M059J (cell line): ENCODE measurements around the gene PMCH. TPM values are rescaled to one million over a fixed set of nuclear protein-coding genes. Genes with fewer than 3 reads are reported as not detected.
"Not testable (repeated sequence)": the region's sequence is repeated elsewhere in the genome, so short reads cannot be mapped to it uniquely, and the experiment has no call there.

ENCODE experiments used
- DNase-seq: peaks from one replicate; pipeline ENCODE4 v3.0.0-alpha.2; 2012; ENCODE audit warnings: low read depth
- total RNA-seq: library from RNA; depleted of rRNA; stranded (reverse); fragments of >200 nt; shearing (Covaris generic); gene quantifications from 2 replicates; pipeline ENCODE4 v1.2.3, GENCODE V29; 2014; rRNA removed

PMCH gene, protein sequence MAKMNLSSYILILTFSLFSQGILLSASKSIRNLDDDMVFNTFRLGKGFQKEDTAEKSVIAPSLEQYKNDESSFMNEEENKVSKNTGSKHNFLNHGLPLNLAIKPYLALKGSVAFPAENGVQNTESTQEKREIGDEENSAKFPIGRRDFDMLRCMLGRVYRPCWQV
- not detected in 2 replicates for total RNA-seq

- DNase-seq = peak; percentile 69
Measured at GRCh38 chr12:102197789-102198188, at the start of gene PMCH. PMCH (minus strand) TSS chr12:102197833; CDS start chr12:102197770, 63 bp downstream.

GRCh38 chr12:102240859-102241258, 43.2 kb upstream of the PMCH start:
- not testable (repeated sequence) for DNase-seq

DNA sequence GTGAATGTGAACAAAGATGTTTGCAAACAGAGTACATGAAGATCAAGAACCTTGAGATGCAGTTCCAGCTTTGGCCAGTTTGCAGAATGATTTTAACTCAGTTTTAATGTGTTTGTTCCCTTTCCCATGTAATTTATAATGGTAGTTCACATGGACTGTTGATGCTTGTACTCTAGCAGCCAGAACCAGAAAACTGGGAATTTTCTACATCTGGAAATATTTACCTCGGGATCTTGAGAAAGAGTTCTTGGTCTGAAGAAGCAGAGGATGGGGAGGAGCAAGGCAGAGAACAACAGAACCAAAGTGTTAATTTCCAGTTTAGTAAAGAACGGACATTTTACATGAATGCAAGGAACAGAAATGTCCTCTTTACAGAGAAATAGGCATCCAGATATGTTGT, 37.0 kb upstream of the PMCH start:
- DNase-seq = no peak

DNA sequence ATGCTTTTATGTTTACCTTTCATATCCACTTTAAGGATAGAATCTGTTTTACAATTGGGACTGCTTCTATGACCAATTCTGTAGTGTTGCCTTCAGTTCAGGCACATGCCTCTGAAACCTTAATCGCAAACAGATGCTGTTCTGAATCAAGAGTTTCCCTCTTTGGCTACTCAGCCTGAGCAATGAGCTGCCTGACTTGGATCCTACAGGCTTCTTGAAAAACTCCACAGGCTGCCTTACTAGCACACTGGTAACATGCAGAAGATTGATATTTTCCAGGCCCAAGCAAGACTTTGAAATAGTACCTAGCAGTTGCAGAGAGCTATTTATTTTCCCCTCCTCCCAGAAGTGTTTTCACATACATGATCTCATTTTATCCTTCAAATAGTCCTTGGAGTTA, 34.8 kb upstream of the PMCH start:
- DNase-seq = no peak

DNA sequence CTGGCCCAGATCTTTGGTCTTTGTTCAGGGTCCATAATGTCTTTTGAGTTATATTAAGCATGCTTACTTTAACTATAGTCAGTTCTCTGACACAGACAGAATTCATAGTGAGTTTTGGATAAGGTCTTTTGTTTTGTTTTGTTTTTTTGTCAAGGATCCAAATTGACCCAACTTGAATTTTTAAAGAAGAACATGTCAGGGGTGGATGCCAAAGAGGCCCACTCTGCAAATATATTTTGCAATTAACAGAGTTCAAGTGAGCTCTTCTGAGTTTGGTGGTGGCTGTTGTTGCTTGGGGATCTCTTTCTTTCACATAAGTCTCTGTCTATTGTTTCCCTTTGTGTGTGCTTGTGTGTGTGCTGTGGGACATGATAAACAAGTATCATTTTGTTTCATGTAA, 34.4 kb upstream of the PMCH start:
- DNase-seq = no peak

DNA sequence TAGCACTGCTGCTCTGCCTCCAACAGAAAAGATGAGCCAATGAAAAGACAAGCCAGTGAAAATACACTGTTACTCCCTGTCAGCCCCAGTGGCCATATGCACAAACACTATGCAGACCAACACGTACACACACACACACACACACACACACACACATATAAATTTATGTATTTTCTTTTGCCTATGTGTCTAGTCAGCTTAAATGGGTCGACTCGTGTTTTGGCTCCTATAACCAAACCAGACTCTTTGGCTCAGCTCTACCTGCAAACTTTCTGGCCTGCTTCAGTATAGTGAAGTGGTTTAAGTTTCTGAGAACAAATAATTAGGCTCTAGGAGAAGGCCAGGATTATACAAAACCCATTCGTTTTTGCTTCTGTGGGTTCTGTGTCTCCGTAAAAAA, 30.3 kb upstream of the PMCH start:
- no peak for DNase-seq

DNA sequence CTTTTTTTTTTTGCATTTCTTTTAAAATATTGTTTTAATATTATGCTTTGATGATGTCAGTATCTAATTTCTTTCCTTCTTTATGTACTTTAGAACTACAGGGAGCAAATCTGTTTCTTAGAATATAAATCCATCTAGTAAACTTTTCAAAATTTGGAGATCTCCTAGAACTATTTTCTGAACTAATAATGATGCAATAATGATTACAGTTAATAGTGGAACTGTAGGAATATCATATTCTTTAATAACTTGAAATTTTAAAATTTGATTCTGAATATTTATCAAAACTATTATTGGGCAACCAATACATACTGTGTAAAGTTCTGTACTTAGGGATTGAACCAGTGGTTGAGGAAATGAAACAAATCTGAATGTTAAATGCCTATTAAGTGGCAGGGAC, 23.1 kb upstream of the PMCH start:
- DNase-seq = no peak

DNA sequence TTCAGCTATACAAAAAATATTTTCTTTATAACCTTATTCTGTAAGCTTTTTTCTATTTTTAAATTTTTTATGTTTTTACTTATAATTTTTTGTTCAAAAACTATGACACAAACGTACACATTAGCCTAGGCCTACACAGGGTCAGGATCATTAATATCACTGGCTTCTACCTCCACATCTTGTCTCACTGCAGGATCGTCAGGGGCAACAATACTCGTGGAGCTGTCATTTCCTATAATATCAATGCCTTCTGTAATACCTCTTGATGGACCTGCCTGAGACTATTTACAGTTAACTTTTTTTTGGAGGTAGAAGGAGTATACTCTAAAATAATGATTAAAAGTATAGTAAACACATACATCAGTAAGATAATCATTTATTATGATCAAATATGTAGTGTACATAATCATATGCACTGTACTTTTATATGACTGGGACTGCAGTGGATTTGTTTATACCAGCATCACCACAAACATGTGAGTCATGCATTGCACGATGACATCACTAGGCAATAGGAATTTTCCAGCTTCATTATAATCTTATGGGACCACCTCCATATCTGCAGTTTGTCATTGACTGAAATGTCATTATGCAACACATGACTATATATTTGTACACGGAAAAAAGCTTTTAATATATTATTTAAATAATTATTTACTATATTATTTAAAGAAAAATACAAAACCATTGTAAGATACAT, 18.5 kb upstream of the PMCH start:
- DNase-seq = peak; percentile 75

GRCh38 chr12:102204025-102204424, 6.4 kb upstream of the PMCH start:
- no peak for DNase-seq

GRCh38 chr12:102202556-102202955, 4.9 kb upstream of the PMCH start:
- no peak for DNase-seq

- no peak for DNase-seq
Measured at GRCh38 chr12:102201436-102202061, 3.9 kb upstream of the PMCH start.

DNA sequence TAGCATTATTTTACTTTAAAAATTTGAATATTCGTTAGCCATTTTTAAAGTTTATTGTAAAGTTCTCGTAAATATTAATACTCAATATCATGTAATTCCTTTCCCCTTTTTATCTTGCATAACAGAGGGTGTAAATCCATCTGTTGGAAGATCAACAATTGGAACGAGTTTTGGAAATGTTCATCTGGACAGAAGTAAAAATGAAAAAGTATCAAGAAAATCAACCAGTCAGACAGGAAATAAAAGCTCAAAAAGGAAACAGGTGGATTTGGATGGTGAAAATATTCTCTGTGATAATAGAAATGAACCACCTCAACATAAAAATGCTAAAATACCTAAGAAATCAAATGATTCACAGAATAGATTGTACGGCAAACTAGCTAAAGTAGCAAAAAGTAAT, 1.8 kb downstream of the PMCH start:
- no peak for DNase-seq

DNA sequence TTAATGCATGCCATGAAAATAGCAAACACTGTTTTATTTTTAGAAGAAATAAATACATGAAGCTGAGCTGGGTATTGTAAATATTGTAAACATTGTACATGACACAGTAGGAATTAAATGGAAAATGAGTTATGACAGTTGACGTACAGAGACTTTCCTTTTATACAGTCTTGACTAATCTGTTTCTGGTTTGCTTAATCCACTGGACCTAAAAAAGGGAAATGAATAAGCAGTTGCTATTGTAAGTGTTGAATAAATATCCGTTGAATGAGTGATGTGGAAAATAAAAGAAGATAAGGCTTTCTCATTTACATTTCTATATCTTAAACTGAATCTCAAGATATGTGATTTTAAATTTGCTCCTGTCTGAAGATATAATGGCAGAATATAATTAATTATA, 15.0 kb downstream of the PMCH start:
- DNase-seq = no peak

DNA sequence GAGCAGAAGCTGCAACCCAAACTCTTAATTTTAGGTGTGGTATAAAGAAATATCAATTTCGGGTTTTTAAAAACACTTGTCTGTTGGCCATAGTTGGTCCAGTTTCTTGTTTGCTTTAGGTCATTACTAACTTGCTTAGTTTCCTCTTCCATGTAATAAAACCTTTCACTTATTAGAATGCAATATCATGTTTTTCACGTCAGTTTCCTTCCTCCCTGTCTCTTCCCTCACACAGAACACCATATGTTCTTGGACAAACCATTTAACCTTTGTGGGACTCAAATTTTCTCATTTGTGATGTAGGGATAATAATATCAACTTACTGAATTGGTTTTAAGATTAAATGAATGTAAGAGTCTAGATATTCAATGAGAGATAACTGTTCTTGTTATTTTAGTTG, 22.9 kb downstream of the PMCH start:
- no peak for DNase-seq

DNA sequence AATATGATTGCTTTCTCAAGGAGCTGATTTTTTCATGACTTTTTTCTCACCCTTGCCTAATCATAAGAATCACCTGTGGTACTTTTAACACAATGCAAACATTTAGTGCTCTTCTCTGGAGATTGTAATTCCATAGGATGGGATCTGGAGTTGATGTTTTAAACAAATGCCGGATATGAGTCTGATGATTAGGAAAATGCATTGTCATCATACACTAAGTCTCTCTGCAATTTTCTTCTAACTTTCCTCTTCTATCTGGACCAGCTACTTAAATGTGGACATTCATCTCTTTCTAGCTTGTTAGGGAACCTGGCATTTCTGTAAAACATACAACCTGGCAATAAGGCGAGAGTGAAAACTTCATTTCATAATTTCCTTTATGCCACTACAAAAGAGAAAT, 23.5 kb downstream of the PMCH start:
- no peak for DNase-seq

DNA sequence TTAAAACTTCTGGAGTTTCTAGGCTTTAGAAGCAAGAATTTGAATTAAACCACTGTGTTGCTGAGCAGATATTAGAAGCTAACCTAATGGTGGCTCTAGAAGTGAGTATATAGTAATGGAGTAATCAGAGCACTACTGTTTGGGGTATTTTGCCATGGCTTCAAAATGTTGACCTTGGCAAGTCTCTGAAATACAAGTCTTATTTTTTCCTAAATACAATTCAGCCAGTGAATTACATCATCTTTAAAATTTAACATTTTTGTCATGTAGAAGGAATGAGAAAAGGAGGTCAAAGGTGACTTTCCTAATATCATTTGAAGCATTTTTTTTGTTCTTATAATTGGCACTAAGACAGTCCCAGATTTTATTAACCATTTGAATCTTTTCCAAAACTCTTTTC, 25.2 kb downstream of the PMCH start:
- DNase-seq = peak; percentile 12

- peak; percentile 20 for DNase-seq
Measured at GRCh38 chr12:102171951-102172350, 25.7 kb downstream of the PMCH start.

GRCh38 chr12:102169922-102170621, 27.6 kb downstream of the PMCH start:
- peak; percentile 24 for DNase-seq

DNA sequence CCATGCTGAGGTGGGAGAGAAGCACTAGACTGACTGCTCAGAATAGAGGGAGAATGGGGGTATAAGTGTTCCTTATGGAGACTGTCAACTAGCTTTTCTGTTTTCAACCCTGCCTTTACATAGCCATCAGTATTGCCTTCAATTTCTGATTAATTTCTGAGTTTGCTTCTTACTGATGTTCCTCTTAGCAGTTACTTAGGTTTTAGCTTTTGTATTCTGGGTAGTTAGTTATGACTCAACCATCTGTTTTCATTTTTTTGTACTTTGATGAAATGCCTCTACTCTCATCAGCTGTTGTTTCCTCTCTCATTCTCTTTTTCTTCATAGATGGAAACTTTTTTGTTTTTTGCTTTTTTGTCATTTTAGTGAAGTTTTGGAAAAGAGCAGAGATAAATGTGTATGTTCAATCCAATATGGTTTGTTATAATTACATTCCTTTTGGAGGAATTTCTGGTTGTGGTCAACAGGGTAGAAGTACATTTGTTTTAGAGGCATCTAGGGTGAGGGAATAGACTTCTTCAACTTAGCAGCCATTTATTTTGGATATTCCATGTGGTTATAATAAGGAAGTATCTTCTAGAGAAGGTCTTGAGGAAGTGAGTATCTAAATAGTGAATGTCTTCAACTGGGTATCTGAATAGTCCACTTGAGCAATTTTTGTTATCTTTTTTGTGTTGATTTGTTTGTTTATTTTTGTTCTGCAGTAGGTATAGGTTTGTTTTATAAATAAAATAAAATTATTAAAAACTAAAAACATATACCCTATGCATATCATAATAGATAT, 29.6 kb downstream of the PMCH start:
- DNase-seq = no peak

DNA sequence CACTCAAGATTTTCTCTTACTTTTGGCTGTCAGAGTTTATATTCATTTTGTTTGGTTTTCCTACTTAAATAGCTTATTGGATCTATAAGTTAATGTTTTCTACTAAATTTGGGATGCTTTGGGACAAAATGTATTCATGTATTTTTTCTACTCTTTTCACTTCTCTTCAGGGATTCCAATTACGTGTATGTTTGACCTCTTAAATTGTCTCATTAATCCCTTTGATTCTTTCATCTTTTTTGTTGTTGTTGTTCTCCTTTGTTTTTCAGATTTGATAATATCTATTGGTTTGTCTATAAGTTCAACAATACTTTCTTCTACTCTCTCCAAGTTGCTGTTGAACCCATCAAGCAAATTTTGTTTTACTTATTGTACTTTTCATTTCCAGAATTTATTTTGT, 34.2 kb downstream of the PMCH start:
- DNase-seq = no peak

GRCh38 chr12:102155206-102155605, 42.4 kb downstream of the PMCH start:
- not testable (repeated sequence) for DNase-seq

GRCh38 chr12:102147062-102147587, 50.5 kb downstream of the PMCH start:
- not testable (repeated sequence) for DNase-seq
